Measurements from ENCODE around the gene ZNF248. TPM values are rescaled to one million over a fixed set of nuclear protein-coding genes. Genes with fewer than 3 reads are reported as not detected.
"Not testable (repeated sequence)": the region's sequence is repeated elsewhere in the genome, so short reads cannot be mapped to it uniquely, and the experiment has no call there.

The ZNF248 gene
- total RNA-seq, 1 donor from 2014 or later: 10.8 TPM

- DNase-seq (ENCODE audit: low spot score): peak; percentile 53
- intact Hi-C loops (cut with DNase I): loop anchor here (10.0 kb wide), 1 partner anchor 850 kb away; no protein-coding TSS in a partner anchor
Observed at GRCh38 chr10:37754538-37755323, 102.7 kb downstream of the ZNF248 start.

DNA sequence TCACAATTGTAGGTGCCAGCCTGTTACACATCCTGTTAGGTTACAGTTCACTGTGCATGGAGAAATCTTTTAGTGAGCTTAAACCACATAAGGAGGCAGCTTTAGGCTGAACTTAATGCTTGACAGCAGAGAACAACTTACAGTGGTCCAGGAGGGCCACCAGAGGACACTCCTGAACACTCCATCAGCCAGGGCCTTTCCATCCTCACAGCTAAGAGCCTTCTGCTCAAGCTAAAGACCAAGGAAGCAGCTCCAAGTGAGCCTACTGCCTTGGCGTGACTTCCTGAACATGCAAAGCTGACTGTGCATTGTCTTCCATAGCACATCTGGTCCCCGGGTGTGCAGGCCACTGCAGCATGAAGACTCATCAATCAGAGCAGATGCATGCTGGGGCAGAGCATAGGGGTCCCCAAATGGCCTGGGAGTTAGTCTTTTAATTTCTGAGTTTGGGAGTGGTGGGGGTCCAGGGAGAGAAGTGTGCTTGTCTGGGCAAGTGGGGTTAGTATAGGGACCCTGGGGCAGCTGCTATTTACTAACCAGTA lies 105.0 kb downstream of the ZNF248 start:
- peak; percentile 56 for DNase-seq (ENCODE audit: low spot score)
- intact Hi-C loops (cut with DNase I): loop anchor here (10.0 kb wide), 1 partner anchor 848 kb away; no protein-coding TSS in a partner anchor

GRCh38 chr10:37748170-37748569 lies 109.2 kb downstream of the ZNF248 start:
- DNase-seq (ENCODE audit: low spot score): no peak
- intact Hi-C loops (cut with DNase I): no loop called here

DNA sequence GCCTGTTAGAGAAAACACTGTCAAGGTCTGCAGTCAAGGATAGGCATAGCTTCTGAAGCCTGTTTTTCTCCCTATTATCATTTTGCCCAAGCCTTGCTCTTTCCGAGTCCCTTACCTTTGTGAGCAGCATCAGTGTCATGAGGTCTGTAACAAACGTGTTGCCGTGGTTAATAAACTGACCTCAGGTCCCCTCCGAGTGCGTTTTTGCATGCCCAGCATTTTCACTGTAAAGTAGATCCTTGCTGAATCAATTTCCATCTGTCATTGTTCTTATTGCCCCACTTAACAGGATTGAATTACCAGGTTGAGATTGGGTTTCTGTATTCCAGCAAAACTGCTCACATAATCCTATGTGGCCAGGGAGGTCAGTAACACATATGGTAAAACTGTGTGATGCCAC lies 110.3 kb downstream of the ZNF248 start:
- intact Hi-C loops (cut with DNase I): no loop called here
- DNase-seq (ENCODE audit: low spot score): peak; percentile 61

- DNase-seq (ENCODE audit: low spot score): no peak
- intact Hi-C loops (cut with DNase I): no loop called here
Observed at GRCh38 chr10:37741831-37742230, 115.6 kb downstream of the ZNF248 start.

GRCh38 chr10:37739181-37739580 lies 118.2 kb downstream of the ZNF248 start:
- no peak for DNase-seq (ENCODE audit: low spot score)
- intact Hi-C loops (cut with DNase I): no loop called here

- intact Hi-C loops (cut with DNase I); DNase-seq (ENCODE audit: low spot score): not testable (repeated sequence)
Observed at GRCh38 chr10:37738241-37738640, 119.2 kb downstream of the ZNF248 start.

- intact Hi-C loops (cut with DNase I): no loop called here
- DNase-seq (ENCODE audit: low spot score): no peak
Observed at GRCh38 chr10:37737336-37737735, 120.1 kb downstream of the ZNF248 start.

GRCh38 chr10:37736120-37736519 lies 121.3 kb downstream of the ZNF248 start:
- intact Hi-C loops (cut with DNase I): no loop called here
- no peak for DNase-seq (ENCODE audit: low spot score)

DNA sequence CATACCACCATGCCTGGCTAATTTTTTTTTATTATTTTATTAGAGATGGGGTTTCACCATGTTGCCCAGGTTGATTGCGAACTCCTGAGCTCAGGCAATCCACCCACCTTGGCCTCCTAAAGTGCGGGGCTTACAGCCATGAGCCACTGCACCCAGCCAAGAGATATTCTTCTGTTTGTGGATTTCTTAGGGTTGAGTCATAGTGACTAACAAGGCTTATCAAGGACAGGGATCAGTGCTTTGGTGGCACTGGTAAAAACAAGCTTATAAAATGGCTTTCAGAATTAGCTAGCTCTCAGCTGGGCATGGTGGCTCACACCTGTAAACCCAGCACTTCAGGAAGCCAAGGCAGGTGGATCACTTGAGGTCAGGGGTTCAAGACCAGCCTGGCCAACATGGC lies 122.4 kb downstream of the ZNF248 start:
- DNase-seq (ENCODE audit: low spot score): no peak
- intact Hi-C loops (cut with DNase I): no loop called here

Other genes starting within 250 kb of the ZNF248 start
- gene ZNF25, start 119.0 kb upstream of the ZNF248 start, total RNA-seq: 18.9 TPM
- gene ZNF33A, start 153.1 kb upstream of the ZNF248 start, total RNA-seq: 18.7 TPM
- 9.4 TPM for gene ZNF37A, start 236.7 kb upstream of the ZNF248 start, total RNA-seq